Right renal cortex interstitium (tissue), 3 donors: ENCODE results near the gene COPS7A. TPM values are rescaled to one million over a fixed set of nuclear protein-coding genes. Genes with fewer than 3 reads are reported as not detected.
"Not testable (repeated sequence)": the region's sequence is repeated elsewhere in the genome, so short reads cannot be mapped to it uniquely, and the experiment has no call there.

Experiments
- DNase-seq, 3 donors: peaks; one replicate each; pipeline ENCODE4 v3.0.0-alpha.2; 2013; ENCODE audit warnings: low read depth in 3 of 3, low spot score in 2 of 3
- polyA plus RNA-seq, 3 donors: library from polyadenylated mRNA; unstranded; fragments of 120-200 nt; gene quantifications; one replicate each; pipeline ENCODE4 v1.2.1, GENCODE V29; 2013; ENCODE audit not compliant: insufficient read length in 3 of 3

COPS7A gene
- polyA plus RNA-seq, 3 donors: 58.7 to 69.4 (median 63.4) TPM

DNA sequence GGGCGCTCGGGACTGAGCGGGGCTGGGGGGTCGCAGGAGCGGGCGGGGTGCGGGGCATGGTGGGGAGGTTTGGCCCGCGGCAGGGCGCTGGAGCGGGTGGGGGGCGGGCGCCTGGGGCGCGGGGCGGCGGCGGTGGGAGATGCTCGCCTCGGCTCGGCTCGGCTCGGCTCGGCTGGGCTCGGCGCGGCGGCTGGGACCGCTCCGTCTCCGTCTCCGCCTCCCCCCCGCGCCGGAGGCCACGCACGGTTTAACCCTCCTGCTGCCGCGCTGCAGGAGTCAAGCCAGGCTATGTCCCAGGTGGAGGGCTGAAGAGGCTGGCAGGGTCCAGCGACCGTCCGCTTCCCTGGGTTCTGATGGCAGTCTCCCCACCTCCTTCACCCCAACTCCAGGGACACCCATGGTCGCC, 23.2 kb upstream of the COPS7A start, which contains the start of gene PIANP:
Gene PIANP (minus strand): TSS at position 170 of the 406 bp plus-strand sequence. CDS start 2,754 bp downstream, outside the sequence.
- peak in 1 of 3 donors; percentile 59 for DNase-seq

DNA sequence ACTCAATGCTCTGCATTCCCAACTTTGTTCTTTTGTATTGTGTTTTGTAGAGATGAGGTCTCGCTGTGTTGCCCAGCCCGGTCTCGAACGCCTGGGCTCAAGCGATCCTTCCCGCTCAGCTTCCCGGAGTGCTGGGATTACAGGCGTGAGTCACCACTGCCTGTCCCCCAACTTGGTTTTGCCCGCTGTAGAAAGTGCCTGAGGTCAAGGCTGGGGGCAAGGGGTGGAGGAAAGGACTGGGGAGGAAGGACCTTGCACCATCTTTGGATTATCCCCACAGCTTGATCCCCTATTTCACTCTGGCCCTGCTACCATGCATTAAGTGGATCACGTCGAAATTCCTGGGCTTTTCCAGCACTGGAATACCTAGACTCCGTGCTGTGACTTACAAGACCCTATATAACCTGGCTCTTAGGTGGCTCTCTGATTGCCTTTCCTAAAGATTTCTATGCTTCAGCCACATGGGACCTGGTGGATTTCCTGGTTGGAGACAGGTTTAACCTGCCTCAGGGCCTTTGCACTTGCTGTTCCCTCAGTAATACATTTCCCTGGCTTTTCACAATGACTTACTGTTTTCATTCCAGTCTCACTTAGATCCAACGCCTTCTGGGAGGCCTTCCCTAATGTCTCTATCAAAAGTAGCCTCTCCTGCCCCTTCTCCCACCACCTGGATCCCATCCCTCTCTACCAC, 22.6 kb upstream of the COPS7A start:
- no peak for DNase-seq

DNA sequence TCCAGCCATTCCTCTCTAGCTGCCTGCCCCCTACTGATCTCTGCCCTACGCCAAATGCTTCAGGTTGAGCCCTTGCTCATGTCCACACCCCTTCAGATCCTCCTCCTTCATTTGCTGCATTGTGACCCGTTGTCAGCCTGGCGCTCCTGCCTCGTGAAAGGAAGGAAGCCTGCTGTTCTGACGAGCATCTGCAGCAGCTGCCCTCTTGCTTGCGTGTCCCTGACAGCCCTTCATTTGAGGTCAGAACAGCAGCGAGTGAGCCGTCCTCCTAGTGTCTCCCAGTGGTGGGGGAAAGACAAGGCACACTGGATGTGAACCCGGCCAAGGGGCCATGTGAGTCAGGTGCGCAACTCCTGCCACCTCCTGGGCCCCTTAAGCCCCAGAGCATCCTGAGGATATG, 20.2 kb upstream of the COPS7A start:
- DNase-seq: no peak

DNA sequence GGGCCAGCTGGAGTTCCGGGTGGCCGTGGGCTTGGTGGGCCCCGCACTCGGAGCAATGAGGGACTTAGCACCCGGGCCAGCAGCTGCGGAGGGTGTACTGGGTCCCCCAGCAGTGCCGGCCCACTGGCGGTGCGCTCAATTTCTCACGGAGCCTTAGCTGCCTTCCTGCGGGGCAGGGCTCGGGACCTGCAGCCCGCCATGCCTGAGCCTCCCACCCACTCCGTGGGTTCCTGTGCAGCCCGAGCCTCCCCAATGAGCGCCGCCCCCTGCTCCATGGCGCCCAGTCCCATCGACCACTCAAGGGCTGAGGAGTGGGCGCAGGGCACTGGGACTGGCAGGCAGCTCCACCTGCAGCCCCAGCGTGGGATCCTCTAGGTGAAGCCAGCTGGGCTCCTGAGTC, 15.5 kb upstream of the COPS7A start:
- not testable (repeated sequence) for DNase-seq

DNA sequence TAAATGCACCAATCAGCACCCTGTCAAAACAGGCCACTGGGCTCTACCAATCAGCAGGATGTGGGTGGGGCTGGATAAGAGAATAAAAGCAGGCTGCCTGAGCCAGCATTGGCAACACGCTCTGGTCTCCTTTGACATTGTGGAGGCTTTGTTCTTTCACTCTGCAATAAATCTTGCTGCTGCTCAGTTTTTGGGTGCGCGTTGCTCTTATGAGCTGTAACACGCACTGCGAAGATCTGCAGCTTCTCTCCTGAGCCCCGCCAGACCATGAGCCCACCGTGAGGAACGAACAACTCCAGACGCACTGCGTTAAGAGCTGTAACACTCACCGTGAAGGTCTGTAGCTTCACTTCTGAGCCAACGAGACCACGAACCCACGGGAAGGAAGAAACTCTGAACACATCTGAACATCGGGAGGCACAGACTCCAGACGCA, 14.9 kb upstream of the COPS7A start:
- DNase-seq: no peak

DNA sequence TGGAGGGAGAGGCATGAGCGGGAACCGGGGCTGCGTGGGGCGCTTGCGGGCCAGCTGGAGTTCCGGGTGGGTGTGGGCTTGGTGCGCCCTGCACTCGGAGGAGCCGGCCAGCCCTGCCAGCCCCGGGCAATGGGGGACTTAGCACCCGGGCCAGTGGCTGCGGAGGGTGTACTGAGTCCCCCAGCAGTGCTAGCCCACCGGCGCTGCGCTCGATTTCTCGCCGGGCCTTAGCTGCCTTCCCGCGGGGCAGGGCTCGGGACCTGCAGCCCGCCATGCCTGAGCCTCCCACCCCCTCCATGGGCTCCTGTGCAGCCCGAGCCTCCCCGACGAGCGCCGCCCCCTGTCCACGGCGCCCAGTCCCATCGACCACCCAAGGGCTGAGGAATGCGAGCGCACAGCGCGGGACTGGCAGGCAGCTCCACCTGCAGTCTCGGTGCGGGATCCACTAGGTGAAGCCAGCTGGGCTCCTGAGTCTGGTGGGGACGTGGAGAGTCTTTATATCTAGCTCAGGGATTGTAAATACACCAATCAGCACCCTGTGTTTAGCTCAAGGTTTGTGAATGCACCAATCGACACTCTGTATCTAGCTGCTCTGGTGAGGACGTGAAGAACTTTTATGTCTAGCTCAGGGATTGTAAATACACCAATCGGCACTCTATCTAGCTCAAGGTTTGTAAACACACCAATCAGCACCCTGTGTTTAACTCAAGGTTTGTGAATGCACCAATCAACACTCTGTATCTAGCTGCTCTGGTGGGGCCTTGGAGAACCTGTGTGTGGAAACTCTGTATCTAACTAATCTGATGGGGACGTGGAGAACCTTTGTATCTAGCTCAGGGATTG, 7.6 kb upstream of the COPS7A start:
- DNase-seq: not testable (repeated sequence)

DNA sequence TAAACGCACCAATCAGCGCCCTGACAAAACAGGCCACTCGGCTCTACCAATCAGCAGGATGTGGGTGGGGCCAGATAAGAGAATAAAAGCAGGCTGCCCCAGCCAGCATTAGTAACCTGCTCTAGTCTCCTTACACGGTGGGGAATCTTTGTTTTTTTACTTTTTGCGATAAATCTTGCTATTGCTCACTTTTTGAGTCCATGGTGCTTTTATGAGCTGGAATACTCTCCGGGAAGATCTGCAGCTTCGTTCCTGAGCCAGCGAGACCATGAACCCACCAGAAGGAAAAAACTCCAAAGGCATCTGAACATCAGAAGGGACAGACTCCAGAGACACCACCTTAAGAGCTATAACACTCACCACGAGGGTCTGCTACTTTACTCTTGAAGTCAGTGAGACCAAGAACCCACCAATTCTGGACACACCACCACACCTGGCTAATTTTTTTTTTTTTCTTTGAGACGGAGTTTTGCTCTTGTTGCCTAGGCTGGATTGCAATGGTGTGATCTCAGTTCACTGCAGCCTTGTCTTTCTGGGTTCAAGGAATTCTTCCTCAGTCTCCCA, 6.9 kb upstream of the COPS7A start:
- DNase-seq: no peak

DNA sequence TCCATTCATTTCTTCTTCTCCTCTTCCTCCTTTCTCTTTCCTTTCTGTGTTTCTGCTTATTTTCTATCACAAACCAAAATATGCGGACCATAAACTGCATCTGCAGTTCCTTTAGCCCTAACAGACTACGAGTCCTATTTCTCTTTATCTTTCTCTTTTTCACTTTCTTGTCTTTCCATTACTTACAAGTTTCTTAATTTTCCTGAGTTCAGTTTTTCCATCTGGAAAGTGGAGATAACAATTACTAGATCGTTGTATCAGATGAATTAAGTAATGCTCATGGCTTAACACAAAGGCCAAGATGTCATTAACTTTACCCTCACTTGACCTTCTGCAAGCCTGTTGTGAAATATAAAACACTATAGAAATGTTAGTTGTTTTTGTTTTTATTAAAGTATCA, 983 bp upstream of the COPS7A start:
- no peak for DNase-seq

DNA sequence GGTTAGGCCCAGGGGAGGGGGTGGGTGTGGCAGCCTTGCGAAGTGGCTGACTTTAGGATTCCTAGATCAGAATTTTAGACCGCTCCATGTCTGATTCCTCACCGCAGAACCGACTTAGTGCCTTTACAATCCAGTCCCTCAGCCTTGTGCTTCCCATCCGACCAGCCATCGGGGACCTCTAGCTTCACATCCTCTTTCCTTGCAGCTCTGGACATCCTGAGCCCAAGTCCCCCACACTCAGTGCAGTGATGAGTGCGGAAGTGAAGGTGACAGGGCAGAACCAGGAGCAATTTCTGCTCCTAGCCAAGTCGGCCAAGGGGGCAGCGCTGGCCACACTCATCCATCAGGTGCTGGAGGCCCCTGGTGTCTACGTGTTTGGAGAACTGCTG, 557 bp downstream of the COPS7A start:
- peak in 1 of 3 donors; percentile 10 for DNase-seq

DNA sequence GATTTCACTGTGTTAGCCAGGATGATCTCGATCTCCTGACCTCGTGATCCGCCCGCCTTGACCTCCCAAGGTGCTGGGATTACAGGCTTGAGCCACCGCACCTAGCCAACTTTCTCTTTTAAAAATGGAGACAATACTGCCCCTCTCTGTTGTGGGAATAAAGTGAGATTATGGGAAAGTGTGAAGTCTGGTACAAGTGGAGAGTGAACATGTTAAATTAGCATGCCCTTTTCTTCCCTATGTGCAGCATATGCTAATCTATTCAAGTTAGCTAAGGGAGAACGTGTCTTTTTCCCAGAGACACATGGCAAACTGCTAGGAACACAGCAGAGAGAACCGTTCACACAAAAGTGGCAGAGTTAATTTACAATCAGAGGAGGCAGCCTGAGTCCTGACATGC, 1.5 kb downstream of the COPS7A start:
- no peak for DNase-seq

DNA sequence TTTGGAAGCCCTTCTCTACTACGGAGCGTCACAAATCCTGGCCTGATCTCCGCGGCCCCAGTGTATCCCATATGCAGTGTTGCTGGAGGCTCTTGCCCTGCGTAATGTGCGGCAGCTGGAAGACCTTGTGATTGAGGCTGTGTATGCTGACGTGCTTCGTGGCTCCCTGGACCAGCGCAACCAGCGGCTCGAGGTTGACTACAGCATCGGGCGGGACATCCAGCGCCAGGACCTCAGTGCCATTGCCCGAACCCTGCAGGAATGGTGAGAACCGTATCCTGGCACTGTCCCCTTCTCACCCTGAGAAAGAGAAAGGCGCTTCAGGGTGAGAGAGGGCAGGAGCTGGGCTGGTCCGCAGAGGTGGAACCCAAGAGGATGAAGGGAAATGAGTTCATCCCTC, 5.3 kb downstream of the COPS7A start:
- no peak for DNase-seq

DNA sequence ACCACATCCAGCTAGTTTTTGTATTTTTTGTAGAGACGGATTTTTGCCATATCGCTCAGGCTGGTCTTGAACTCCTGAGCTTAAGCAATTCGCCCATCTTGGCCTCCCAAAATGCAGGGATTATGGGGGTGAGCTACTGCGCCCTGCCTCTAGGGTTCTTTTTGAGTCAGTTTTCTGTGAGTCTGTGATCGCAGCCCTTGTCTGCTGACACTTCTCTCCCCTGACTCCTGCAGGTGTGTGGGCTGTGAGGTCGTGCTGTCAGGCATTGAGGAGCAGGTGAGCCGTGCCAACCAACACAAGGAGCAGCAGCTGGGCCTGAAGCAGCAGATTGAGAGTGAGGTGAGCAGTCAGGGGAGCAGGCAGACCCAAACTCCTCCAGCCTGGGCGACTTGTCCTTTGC, 6.3 kb downstream of the COPS7A start:
- no peak for DNase-seq

DNA sequence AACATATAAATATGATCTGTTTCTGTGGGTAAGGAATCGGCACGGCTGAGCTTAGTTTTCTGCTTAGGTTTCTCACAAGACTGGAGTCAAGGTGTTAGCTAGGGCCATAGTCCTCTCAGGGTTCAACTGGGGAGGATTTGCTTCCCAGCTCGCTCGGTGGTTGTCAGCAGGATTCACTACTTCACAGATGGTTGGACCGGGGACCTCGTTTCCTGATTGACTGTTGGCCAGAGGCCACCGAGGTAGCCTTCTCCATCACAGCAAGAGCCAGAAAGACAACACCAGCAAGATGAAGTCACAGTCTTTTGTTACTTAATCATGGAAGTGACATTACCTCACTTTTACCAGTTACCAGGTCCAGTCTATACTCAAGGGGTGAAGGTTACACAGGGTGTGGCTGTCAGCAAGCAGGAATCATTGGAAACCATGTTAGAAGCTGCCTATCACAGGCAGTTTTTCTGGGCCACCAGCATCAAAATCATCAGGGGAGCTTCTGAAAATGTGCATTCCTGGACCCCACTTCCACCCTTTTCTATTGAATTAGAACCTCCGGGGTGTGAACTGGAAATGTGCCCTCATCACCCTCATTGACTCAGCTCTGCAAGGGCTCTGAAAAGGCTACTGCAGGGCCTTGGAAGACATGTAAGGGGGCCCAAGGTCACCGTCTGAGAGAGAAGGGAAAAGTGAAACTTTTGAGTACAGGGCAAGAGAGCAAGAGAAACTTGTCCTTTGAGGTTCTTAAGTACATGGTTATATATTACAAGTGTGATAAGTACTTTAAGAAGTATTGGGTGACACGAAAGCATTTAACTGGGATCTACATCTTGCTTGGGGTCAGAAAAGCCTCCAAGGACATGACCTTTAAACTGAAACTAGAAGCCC, 10.9 kb downstream of the COPS7A start:
- no peak for DNase-seq

DNA sequence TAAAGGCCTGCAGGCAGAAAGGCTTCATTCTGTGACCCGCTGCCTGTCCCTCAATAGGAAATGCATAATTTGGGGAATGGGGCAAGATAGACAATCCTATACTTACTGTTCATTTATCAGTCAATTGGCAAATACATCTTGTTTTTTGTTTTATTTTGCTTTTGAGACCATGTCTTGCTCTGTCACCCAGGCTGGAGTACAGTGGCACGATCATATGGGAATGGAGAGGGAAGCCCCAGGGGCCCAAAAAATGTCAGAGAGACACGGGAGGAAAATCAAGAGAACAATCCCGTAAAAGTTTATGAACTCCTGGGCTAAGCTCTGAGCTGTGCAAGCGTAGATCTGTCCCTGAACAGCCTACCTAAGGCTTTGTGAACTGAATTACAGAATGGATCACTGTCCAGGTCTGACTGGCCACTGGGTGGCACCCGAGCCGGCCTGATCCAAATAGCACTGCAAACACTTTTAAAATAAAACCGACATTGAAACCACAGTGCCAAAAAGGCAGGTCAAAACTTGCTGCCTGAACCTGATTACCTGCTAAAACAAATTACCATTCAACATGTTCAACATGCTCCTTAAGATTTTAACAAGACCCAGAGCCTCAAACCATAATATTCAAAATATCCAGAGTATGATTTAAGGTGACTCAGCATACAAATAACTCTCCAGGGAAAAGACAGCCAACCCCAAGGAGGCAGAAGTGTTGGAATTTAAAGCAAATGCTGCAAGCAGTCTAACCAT, 11.8 kb downstream of the COPS7A start:
- peak; percentile 9 to 36 (median 12) for DNase-seq

DNA sequence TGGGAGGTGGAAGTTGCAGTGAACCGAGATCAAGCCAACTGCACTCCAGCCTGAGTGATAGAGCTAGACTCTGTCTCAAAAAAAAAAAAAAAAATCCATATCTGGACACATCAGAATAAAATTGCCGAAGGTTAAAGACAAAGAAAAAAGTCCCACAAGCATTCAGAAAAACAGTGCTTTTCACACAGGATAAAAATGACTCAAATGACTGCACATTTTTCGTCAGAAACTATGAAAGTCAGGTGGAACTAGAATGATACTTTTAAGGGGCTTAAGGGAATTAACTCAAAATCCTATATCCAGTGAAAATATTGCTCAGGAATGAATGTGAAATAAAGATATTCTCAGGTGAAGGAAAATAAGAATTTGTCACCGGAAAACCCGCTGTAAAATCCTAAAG, 12.9 kb downstream of the COPS7A start:
- DNase-seq: no peak

DNA sequence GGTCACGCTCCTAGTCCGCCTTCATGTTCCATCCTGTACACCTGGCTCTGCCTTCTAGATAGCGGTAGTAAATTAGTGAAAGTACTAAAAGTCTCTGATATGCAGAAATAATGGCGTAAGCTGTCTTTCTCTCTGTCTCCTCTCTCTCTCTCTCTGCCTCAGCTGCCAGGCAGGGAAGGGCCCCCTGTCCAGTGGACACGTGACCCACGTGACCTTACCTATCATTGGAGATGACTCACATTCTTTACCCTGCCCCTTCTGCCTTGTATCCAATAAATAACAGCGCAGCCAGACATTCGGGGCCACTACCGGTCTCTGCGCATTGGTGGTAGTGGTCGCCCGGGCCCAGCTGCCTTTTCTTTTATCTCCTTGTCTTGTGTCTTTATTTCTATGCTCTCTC, 18.2 kb downstream of the COPS7A start:
- not testable (repeated sequence) for DNase-seq

DNA sequence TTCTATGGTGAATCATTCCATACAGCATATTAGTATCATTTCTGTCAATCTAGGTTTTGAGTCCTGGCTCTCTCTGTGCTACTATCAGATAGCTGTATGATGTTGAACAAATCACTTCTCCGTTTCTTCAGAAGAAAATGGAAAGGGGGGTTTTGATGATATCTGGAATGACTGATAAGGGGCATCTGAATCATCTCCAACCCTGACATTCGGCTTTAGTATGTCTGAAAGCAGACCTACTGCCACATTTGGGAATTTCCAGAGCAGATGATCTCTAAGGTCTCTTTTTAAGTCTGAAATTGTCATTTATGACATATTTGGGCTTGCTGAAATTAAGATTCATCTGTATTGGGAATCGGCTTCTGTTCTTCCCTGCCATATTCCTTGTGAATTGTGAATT, 19.0 kb downstream of the COPS7A start:
- no peak for DNase-seq

DNA sequence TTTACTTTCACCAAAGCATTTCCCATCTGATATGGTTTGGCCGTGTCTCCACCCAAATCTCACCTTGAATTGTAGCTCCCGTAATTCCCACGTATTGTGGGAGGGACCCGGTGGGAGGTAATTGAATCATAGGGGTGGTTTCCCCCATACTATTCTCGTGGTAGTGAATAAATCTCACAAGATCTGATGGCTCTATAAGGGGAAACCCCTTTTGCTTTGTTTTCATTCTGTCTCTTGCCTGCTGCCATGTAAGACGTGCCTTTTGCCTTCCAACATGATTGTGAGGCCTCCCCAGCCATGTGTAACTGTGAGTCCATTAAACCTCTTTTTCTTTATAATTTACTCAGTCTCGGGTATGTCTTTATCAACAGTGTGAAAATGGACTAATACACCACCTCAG, 19.5 kb downstream of the COPS7A start:
- DNase-seq: not testable (repeated sequence)

DNA sequence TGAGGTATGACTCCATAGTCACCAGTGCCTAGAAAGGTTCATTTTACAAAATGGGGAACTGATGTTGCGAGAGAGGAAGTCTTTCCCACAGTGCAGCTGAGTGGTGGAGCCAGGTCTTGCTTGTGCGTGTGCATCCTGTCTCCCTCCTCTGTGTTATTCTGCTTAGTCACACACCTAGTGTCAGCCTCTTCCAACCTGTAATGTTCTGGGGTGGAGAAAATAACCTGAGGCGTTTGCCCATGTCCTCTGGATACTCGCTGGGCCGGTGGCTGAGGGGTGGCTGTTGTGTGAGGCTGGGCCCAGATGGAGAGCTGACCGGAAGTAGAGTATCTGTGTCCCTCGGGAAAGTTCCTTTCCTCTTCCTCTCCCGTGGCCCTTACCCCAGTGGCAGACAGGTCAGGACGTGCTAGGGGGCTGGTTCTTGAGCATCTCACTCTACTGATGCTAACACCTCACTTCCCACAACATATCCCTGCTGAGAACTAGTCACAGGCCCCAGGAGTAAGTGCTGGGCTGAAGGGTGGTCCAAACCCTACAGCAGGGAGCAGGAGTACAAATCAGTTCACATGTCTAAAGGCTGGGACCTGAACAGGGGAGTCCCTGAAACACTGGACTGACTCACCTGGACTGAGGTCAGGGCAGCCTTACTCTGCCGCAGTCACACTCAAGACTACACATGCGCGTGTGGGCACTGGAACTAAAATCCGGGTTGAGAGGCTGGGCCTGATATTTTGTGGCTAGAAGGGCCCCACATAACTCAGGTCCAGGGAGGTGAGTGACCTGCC, 22.1 kb downstream of the COPS7A start:
- DNase-seq: no peak
